ENCODE measurements around the gene CREB3.

CREB3 gene

GRCh38 chr9:35756275-35757225 is 24.1 kb downstream of the CREB3 start:
- Histone ChIP-seq H3K4me3 (ENCODE audit: low read depth, low read length) (peak overlapping the region; percentile 72), H3K79me2 (ENCODE audit: control insufficient read depth, insufficient read depth, low read length, poor library complexity) (no peaks in the 10 kb centered on the region)
- no CpG with 5 or more reads among the region's 48 CpGs for WGBS (ENCODE audit: extremely low coverage, insufficient coverage, insufficient read length)

DNA sequence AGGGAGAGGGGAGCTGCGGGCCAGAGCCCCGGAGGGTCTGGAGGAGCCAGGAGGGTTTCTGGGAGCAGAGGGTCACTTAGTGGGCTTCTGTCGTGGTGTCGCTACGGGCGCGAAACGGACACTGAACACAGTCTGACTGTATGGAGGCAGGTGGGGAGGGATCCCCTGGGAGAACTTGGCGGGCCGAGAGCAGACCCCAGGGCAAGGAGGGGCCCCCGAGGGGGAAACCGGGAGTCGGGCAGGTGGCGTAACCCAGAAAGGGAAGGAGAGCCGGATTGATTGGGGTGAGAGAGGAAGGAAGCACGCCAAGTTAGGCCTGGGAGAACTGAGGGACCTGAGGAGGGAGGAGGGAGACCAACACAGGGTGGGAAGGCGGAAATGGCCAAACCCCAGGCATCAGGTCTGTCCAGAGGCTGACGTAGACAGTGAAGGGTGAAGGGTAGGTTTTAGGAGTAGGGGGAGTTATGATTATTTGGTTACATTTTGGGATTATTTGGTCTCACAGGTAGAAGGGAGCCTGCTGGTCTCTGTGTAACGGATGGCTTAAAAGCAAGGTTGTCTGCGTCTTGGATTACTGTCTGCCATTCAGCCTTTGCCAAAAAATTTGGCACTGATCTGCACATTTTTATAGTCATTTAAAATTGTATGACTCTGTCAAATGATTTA is 24.9 kb downstream of the CREB3 start:
- Histone ChIP-seq H3K4ac (ENCODE audit: low read depth, low read length) (peak overlapping the region; percentile 49), H3K27me3 (ENCODE audit: insufficient read depth, low read length) (no peaks in the 10 kb centered on the region), H4K91ac (ENCODE audit: low read depth, low read length) (peak overlapping the region; percentile 91), H3K9me3 (ENCODE audit: insufficient read depth, low read depth, low read length) (no peaks in the 10 kb centered on the region), H3K23ac (ENCODE audit: low read length) (no peak overlapping the region), H3K79me2 (ENCODE audit: control insufficient read depth, insufficient read depth, low read length, poor library complexity) (no peaks in the 10 kb centered on the region), H3K14ac (ENCODE audit: low read length) (peak overlapping the region; percentile 59), H3K18ac (ENCODE audit: low read length) (peak overlapping the region; percentile 76), H4K8ac (ENCODE audit: low read depth, low read length) (peak overlapping the region; percentile 88), H3K36me3 (ENCODE audit: control insufficient read depth in 1 of 2, insufficient read depth in 2 of 2, low read length in 2 of 2) (peaks cover 19 to 21% of the 10 kb centered on the region in 2 experiments), H2AFZ (ENCODE audit: insufficient read depth, low read length, poor library complexity) (peak overlapping the region; percentile 73), H3K79me1 (ENCODE audit: low read length) (peaks cover 9% of the 10 kb centered on the region), H2BK120ac (ENCODE audit: insufficient read depth, low read length, poor library complexity) (peak overlapping the region; percentile 74), H3K4me2 (ENCODE audit: low read length) (peak overlapping the region; percentile 86), H4K12ac (ENCODE audit: low read depth, low read length) (peak overlapping the region; percentile 69), H3K27ac (ENCODE audit: low read depth, low read length) (peak overlapping the region; percentile 88), H2AK5ac (ENCODE audit: low read length) (peak overlapping the region; percentile 18), H3K4me1 (ENCODE audit: control insufficient read depth in 1 of 2, insufficient read depth in 2 of 2, low read length in 2 of 2) (peaks cover 0 to 12% of the 10 kb centered on the region in 2 experiments), H2BK5ac (ENCODE audit: low read depth, low read length, poor library complexity) (peak overlapping the region; percentile 89), H3K9ac (ENCODE audit: low read length) (peak overlapping the region; percentile 55), H2BK12ac (ENCODE audit: low read length) (peak overlapping the region; percentile 35), H3K4me3 (ENCODE audit: low read depth, low read length) (peak overlapping the region; percentile 72)
- whole genome bisulfite sequencing (ENCODE audit: extremely low coverage, insufficient coverage, insufficient read length): no CpG with 5 or more reads among the region's 20 CpGs
- DNase-seq: peak in 1 of 2 donors; percentile 17

More at GRCh38 chr9:35756275-35757225, 24.1 kb downstream of the CREB3 start:
- peak overlapping the region; percentile 1 for H3K14ac ChIP-seq (ENCODE audit: low read length)
- H3K36me3 ChIP-seq (ENCODE audit: control insufficient read depth in 1 of 2, insufficient read depth in 2 of 2, low read length in 2 of 2): peaks cover 23 to 29% of the 10 kb centered on the region in 2 experiments
- DNase-seq: peak; percentile 27 to 42
- peak overlapping the region; percentile 86 for H3K4me2 ChIP-seq (ENCODE audit: low read length)
- H2BK12ac ChIP-seq (ENCODE audit: low read length): no peak overlapping the region
- peak overlapping the region; percentile 88 for H3K27ac ChIP-seq (ENCODE audit: low read depth, low read length)
- H3K9me3 ChIP-seq (ENCODE audit: insufficient read depth, low read depth, low read length): no peaks in the 10 kb centered on the region
- peak overlapping the region; percentile 76 for H3K18ac ChIP-seq (ENCODE audit: low read length)
- peak overlapping the region; percentile 91 for H4K91ac ChIP-seq (ENCODE audit: low read depth, low read length)
- H3K27me3 ChIP-seq (ENCODE audit: insufficient read depth, low read length): no peaks in the 10 kb centered on the region
- H2AFZ ChIP-seq (ENCODE audit: insufficient read depth, low read length, poor library complexity): peak overlapping the region; percentile 73
- peaks cover 0 to 12% of the 10 kb centered on the region in 2 experiments for H3K4me1 ChIP-seq (ENCODE audit: control insufficient read depth in 1 of 2, insufficient read depth in 2 of 2, low read length in 2 of 2)
- no peak overlapping the region for H3K23ac ChIP-seq (ENCODE audit: low read length)
- peak overlapping the region; percentile 14 for H2BK120ac ChIP-seq (ENCODE audit: insufficient read depth, low read length, poor library complexity)
- H3K4ac ChIP-seq (ENCODE audit: low read depth, low read length): no peak overlapping the region
- H4K12ac ChIP-seq (ENCODE audit: low read depth, low read length): peak overlapping the region; percentile 69
- H2AK5ac ChIP-seq (ENCODE audit: low read length): no peak overlapping the region
- H4K8ac ChIP-seq (ENCODE audit: low read depth, low read length): peak overlapping the region; percentile 88
- H2BK5ac ChIP-seq (ENCODE audit: low read depth, low read length, poor library complexity): peak overlapping the region; percentile 89
- peaks cover 9% of the 10 kb centered on the region for H3K79me1 ChIP-seq (ENCODE audit: low read length)
- H3K9ac ChIP-seq (ENCODE audit: low read length): peak overlapping the region; percentile 14

DNA sequence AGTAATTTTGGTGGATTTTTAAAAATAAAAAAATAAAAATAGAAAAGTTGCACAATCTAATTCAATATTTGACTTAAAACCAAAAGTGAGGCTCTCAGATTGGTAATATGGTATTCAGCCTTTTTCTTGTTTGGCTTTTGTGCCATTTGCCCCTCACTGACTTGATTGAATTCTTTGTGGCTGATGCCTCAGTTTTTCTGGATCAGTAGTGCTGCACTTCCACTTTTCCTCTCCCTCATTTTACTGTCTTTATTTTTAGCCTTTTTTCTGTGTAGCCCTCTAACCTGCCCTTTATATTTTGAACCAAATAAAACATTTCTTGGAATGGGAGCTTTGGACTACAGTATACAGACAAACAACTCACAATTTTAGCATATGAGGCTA is 25.4 kb downstream of the CREB3 start:
- no peak overlapping the region for H3K4ac ChIP-seq (ENCODE audit: low read depth, low read length)
- no peak overlapping the region for H2BK12ac ChIP-seq (ENCODE audit: low read length)
- H3K23ac ChIP-seq (ENCODE audit: low read length): no peak overlapping the region

DNA sequence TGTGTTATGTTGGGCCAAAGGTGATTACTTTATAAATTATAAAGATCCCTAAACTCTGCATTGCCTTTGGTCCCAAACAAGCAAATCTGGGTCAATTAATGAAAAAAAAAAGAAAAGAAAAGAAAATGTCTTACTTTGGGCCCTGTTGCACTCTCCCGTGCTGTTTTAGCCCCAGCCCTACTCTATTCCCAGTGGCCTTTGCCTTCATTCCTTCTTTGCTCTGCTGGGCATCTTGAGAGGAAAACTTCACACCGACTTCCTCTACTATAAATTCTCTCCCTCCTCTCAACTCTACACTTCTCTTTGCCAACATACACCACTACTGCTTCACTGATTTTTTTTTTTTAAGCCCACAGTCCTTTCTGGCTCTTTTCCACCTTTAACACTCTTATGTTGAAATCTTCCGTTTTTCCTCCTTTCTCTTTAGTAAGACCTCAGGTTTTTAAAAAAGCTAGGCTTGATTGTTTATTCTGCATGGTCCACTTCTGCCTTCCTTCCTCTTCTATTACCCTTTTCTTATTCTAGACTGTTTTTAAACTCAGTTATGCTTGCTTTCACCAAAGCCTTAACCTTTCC is 26.1 kb downstream of the CREB3 start:
- no peaks in the 10 kb centered on the region for H3K9me3 ChIP-seq (ENCODE audit: insufficient read depth, low read depth, low read length)
- no peak overlapping the region for H3K14ac ChIP-seq (ENCODE audit: low read length)
- no CpG with 5 or more reads among the region's 3 CpGs for WGBS (ENCODE audit: extremely low coverage, insufficient coverage, insufficient read length)
- no peak overlapping the region for H4K8ac ChIP-seq (ENCODE audit: low read depth, low read length)
- H3K79me1 ChIP-seq (ENCODE audit: low read length): peaks cover 9% of the 10 kb centered on the region
- no peak overlapping the region for H2AFZ ChIP-seq (ENCODE audit: insufficient read depth, low read length, poor library complexity)
- no peaks in the 10 kb centered on the region for H3K79me2 ChIP-seq (ENCODE audit: control insufficient read depth, insufficient read depth, low read length, poor library complexity)
- H3K4me3 ChIP-seq (ENCODE audit: low read depth, low read length): no peak overlapping the region
- H4K12ac ChIP-seq (ENCODE audit: low read depth, low read length): no peak overlapping the region
- H2BK12ac ChIP-seq (ENCODE audit: low read length): no peak overlapping the region
- H4K91ac ChIP-seq (ENCODE audit: low read depth, low read length): no peak overlapping the region
- H3K27me3 ChIP-seq (ENCODE audit: insufficient read depth, low read length): no peaks in the 10 kb centered on the region
- H2BK5ac ChIP-seq (ENCODE audit: low read depth, low read length, poor library complexity): no peak overlapping the region
- H3K36me3 ChIP-seq (ENCODE audit: control insufficient read depth in 1 of 2, insufficient read depth in 2 of 2, low read length in 2 of 2): peaks cover 9% of the 10 kb centered on the region in 2 experiments
- no peak overlapping the region for H2AK5ac ChIP-seq (ENCODE audit: low read length)
- no peak overlapping the region for H3K27ac ChIP-seq (ENCODE audit: low read depth, low read length)
- H2BK120ac ChIP-seq (ENCODE audit: insufficient read depth, low read length, poor library complexity): no peak overlapping the region
- DNase-seq: no peak
- no peak overlapping the region for H3K4ac ChIP-seq (ENCODE audit: low read depth, low read length)
- no peak overlapping the region for H3K23ac ChIP-seq (ENCODE audit: low read length)
- H3K4me1 ChIP-seq (ENCODE audit: control insufficient read depth in 1 of 2, insufficient read depth in 2 of 2, low read length in 2 of 2): peaks cover 0 to 12% of the 10 kb centered on the region in 2 experiments
- no peak overlapping the region for H3K9ac ChIP-seq (ENCODE audit: low read length)
- H3K4me2 ChIP-seq (ENCODE audit: low read length): no peak overlapping the region
- H3K18ac ChIP-seq (ENCODE audit: low read length): no peak overlapping the region

More for the DNA sequence above, 25.4 kb downstream of the CREB3 start:
- no peak for DNase-seq
- H2BK5ac ChIP-seq (ENCODE audit: low read depth, low read length, poor library complexity): no peak overlapping the region
- H3K9ac ChIP-seq (ENCODE audit: low read length): no peak overlapping the region
- no peaks in the 10 kb centered on the region for H3K9me3 ChIP-seq (ENCODE audit: insufficient read depth, low read depth, low read length)
- H3K14ac ChIP-seq (ENCODE audit: low read length): no peak overlapping the region
- H3K79me1 ChIP-seq (ENCODE audit: low read length): peaks cover 9% of the 10 kb centered on the region
- H2AK5ac ChIP-seq (ENCODE audit: low read length): no peak overlapping the region
- no peak overlapping the region for H3K18ac ChIP-seq (ENCODE audit: low read length)
- no peaks in the 10 kb centered on the region for H3K27me3 ChIP-seq (ENCODE audit: insufficient read depth, low read length)
- no peak overlapping the region for H4K8ac ChIP-seq (ENCODE audit: low read depth, low read length)
- H4K91ac ChIP-seq (ENCODE audit: low read depth, low read length): no peak overlapping the region
- no peak overlapping the region for H4K12ac ChIP-seq (ENCODE audit: low read depth, low read length)
- no peaks in the 10 kb centered on the region for H3K79me2 ChIP-seq (ENCODE audit: control insufficient read depth, insufficient read depth, low read length, poor library complexity)
- peaks cover 0 to 12% of the 10 kb centered on the region in 2 experiments for H3K4me1 ChIP-seq (ENCODE audit: control insufficient read depth in 1 of 2, insufficient read depth in 2 of 2, low read length in 2 of 2)
- peaks cover 15 to 16% of the 10 kb centered on the region in 2 experiments for H3K36me3 ChIP-seq (ENCODE audit: control insufficient read depth in 1 of 2, insufficient read depth in 2 of 2, low read length in 2 of 2)
- no peak overlapping the region for H2BK120ac ChIP-seq (ENCODE audit: insufficient read depth, low read length, poor library complexity)
- H2AFZ ChIP-seq (ENCODE audit: insufficient read depth, low read length, poor library complexity): no peak overlapping the region
- H3K4me2 ChIP-seq (ENCODE audit: low read length): no peak overlapping the region
- H3K27ac ChIP-seq (ENCODE audit: low read depth, low read length): no peak overlapping the region
- H3K4me3 ChIP-seq (ENCODE audit: low read depth, low read length): no peak overlapping the region

All from trophoblast cell (in vitro differentiated cells and primary cell).